Adipose tissue (tissue), 3 donors: ENCODE measurements around the gene CLASRP. TPM values are rescaled to one million over a fixed set of nuclear protein-coding genes. Genes with fewer than 3 reads are reported as not detected.

Source experiments
- H3K27ac ChIP-seq: one replicate; pipeline ENCODE4 v1.5.1; 2013; ENCODE audit warnings: low read depth, low read length
- WGBS, 3 donors: extraction: QIAGEN DNeasy Blood & Tissue Kit; methylation state at CpG; one replicate each; pipeline ENCODE4 v1.1.7; 2013; 5-methylcytosine and 5-hydroxymethylcytosine counted together
- polyA plus RNA-seq, 3 donors: library from polyadenylated mRNA; stranded (reverse); fragments of 200-250 nt; gene quantifications; one replicate each; pipeline ENCODE4 v1.2.3, GENCODE V29; 2013
- donor health status: healthy with polysubstance abuse.
- donor health status: Bipolar disorder and iron deficiency.
- donor health status: healthy.

Gene CLASRP
- polyA plus RNA-seq, 3 donors: 40.2 to 73.4 (median 57.3) TPM

DNA sequence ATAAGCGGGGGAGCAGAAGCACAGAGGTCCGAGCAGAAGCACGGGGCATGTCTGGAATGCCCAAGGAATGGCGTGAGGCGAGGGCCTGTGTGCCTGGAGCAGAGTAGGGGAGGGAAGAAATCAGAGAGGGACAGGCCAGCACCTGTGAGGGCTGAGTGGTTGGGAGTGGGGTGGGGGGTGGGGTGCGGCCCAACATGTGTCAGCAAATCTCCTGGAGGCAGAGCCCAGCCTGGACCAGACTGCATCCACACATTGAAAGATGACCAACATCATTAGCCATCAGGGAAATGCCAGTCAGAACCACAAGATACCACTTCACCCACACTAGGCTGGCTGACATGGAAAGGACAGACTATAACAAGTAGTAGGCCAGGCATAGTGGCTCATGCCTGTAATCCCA lies 11.2 kb downstream of the CLASRP start:
- H3K27ac ChIP-seq: no peak overlapping the region
- WGBS, 3 donors: 88 to 96% (median 92%) methylated on average over 6 of the region's 6 CpGs

DNA sequence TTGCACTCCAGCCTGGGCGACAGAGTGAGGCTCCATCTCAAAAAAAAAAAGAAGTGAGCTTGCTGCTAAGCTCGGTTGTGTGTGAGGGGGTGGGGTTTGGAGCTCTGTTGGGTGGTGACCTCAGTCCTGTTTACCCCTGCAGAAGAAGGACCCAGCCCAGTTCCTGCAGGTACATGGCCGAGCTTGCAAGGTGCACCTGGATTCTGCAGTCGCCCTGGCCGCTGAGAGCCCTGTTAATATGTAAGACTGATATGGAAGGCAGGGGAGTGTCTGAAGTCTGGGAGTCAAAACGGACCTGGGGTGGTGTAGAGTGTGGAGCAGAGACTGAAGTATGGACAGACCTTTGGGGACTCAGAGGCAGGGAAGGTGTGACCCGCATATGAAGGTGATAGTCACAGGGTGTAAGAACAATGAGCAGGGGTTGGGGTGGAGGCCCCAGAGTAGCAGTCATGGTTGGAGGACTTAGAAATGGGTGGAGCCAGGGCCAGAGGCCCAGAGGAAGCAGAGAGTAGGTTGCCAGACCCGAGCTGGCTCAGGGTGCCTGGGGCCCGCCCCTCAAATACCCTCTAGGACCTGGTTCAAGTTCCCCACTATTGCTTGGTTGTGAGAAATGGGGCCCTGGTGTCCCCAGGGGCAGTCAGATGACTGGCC lies 13.2 kb downstream of the CLASRP start:
- WGBS, 3 donors: 57 to 72% (median 70%) methylated on average over 9 of the region's 9 CpGs
- no peak overlapping the region for H3K27ac ChIP-seq

DNA sequence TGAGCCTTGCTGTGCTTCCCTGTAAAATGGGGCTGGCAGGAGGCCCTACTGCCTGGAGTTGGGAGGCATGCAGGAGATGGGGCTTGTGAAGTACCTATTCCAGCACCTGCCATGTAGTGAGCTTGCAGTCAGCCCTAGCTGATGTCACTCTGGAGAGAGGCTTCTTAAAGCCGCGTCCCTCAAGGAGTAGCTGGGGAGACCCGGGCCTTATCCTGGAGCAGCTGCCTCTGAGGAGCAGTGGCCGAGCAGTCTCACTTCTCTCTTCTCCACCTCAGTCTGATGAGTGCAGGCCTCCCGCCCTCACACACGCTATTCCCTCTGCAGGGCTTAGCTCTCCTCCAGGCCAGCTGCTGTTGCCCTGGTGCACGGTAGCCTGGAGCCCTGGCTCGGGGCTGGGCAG lies 18.0 kb downstream of the CLASRP start:
- H3K27ac ChIP-seq: no peak overlapping the region
- WGBS, 3 donors: 87 to 94% (median 93%) methylated on average over 8 of the region's 8 CpGs

DNA sequence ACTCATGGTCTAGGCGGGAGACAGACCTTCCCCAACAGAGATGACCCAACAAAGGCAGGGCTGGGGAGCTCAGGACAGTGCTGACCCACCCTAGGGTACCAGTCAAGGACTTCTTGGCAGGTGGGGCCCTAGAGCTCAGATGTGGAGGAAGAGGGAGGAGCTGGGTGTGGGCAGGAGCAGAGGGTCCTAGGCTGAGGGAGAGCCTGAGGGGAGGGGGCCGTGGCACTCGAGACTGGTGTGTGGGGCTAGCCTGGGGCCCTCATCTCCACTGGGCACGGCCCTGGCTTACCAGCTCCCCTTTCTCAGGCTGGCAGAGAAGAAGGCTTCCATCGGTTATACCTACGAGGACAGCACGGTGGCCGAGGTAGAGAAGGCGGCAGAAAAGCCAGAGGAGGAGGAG lies 18.6 kb downstream of the CLASRP start:
- no peak overlapping the region for H3K27ac ChIP-seq
- 74 to 96% (median 89%) methylated on average over 3 to 9 of the region's 9 CpGs for WGBS, 3 donors

DNA sequence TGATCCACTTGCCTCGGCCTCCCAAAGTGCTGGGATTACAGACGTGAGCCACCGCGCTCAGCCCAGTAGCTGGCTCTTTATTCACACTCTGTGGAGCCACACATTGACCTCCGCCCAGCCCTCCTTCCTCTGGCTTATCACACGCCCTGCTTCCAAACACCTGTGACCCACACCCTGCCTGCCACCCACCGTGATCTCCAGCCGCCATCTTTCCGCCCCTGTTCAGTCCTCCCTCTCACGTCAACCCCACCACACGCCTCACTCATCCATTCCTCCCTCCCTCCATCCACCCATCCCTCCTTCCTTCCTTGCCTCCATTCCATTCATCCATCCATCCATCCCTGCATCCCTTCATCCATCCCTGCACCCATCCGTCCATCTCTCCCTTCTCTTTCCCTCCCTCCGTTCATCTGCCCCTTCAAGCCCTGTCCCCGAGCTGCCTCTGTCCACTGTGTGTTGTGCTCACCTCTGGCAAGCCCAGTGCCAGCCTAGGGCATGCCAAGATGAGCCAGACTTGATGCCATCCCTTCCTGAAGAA lies 19.8 kb downstream of the CLASRP start:
- 79 to 89% (median 86%) methylated on average over 14 of the region's 14 CpGs for WGBS, 3 donors
- H3K27ac ChIP-seq: no peak overlapping the region

DNA sequence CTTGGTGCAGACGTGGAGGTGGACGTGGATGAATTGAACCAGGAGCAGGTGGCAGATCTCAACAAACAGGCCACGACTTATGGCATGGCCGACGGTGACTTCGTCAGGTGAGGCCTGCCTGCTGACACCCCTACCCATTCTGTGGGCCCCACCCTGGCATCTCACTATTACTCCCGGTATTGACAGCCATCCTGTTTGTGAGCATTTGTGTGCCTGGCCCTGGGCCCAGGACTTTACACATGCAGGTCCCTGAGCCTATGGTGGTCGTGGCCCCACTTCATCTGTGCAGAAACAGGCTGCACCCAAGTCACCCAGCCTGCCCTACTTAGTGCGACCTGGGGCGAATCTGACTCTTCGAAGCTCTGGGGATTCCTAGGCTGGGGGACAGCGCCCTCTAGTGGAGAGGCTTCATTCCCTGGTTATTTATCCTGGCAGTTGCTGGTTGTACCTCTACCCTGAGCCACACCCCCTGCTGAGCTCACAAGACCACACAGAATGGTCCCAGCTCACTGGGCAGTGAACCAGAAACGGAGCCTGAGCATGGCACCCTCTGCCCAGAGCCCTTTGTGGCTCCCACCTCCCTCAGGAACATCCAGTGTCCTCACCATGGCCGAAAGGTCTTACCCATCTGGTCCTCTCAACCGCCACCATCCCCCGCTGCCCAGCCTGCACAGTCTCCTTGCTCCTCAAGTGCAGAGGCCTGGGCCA lies 20.6 kb downstream of the CLASRP start:
- WGBS, 3 donors: 49 to 67% (median 63%) methylated on average over 16 of the region's 16 CpGs
- no peak overlapping the region for H3K27ac ChIP-seq

DNA sequence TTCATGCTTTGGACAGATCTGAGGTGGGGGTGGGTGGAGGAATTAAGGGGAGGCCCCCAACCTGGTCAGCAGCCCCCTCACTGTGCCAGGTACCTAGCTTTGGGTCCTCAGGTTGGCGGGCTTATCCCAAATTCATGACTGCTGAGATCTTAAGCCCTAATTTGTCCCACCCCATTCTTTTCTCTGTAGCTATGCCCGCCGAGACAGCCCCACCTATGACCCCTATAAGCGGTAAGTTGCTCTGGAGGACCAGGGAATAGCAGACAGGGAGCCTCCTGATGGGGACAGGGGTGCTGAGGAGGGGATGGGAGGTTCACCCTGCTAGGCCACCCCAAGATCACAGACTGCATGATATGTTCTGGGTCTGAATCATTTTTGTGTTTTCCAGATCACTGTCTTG lies 23.1 kb downstream of the CLASRP start:
- no peak overlapping the region for H3K27ac ChIP-seq

DNA sequence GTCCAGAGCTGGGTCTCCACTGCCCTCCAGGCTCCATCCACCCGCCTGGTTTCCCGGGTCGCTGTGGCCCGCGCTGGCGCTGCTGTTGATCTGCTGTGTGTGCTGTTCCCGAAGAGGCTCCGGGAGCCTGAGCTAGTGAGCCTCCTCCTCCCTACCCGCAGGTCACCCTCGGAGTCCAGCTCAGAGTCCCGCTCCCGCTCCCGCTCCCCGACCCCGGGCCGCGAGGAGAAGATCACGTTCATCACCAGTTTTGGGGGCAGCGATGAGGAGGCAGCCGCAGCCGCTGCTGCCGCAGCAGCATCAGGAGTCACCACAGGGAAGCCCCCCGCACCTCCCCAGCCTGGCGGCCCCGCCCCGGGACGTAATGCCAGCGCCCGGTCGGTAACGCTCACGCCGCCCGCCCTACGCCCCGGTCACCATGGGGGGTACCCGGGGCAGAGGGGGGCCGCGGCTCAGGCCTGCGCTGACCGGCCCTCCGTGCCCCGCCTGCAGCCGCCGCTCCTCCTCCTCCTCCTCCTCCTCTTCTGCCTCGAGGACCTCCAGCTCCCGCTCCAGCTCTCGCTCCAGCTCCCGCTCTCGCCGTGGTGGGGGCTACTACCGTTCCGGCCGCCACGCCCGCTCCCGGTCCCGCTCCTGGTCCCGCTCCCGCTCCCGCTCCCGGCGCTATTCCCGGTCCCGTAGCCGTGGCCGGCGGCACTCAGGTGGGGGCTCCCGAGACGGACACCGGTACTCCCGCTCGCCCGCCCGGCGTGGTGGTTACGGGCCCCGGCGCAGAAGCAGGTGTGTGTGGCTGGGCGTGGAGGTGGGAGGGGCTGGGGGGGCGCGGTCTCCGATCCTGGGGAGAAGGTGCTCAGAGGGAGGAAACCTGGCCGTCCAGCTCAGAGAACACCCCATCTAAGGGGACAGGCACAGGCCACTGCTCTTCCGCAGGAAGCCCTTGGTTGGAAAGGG lies 25.3 kb downstream of the CLASRP start:
- H3K27ac ChIP-seq: no peak overlapping the region
- 96 to 98% (median 97%) methylated on average over 73 to 85 of the region's 85 CpGs for WGBS, 3 donors

More for the DNA sequence above, 23.1 kb downstream of the CLASRP start:
- WGBS, 3 donors: 89 to 95% (median 92%) methylated on average over 4 of the region's 4 CpGs

DNA sequence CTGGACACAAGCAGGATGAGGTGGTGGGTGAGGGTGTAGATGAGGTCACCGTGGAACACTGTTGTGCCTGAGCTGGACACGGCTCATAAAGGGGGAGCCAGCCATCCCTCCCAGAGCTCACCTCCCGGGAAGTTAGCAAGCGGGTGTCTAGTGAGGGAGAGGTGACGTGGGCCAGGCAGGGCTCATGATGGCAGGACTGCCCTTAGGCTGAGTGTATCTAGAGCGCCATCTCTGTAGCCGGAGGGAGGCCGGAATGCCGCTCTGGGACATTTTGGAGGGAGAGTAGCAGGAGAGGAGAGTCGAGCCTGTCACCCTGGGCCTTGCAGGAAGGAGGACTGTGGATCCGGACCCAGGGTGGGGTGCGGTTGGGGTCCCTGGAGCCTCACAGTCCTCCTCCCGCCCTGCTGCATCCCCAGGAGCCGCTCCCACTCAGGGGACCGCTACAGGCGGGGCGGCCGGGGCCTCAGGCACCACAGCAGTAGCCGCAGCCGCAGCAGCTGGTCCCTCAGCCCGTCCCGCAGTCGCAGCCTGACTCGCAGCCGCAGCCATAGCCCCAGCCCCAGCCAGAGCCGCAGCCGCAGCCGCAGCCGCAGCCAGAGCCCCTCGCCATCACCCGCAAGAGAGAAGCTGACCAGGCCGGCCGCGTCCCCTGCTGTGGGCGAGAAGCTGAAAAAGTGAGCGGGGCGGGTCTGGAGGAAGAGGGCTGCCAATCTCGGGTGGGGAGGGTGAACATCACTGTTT lies 28.2 kb downstream of the CLASRP start:
- H3K27ac ChIP-seq: no peak overlapping the region
- WGBS, 3 donors: 92 to 96% (median 94%) methylated on average over 38 of the region's 38 CpGs

DNA sequence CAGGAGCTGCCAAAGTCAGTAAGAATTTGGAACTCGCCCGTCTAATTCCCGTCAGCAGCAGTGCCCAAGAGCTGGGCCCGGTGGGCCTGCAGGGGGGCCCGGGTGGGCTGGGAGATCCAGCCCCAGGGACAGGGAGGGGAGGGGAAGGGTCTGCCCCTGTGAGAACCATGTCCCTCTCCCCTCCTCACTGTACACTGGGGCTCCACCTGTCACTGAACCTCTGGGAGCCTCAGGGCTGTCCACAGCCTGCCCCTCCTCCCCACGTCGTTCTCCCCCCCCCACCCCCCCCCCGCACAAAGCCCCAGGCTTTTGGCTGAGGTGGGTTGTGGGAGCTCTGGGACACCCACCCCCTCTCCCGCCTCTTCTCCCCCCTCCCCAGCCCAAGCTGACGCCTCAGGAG lies 29.2 kb downstream of the CLASRP start:
- WGBS, 3 donors: 82 to 93% (median 89%) methylated on average over 5 to 10 of the region's 10 CpGs
- H3K27ac ChIP-seq: no peak overlapping the region

DNA sequence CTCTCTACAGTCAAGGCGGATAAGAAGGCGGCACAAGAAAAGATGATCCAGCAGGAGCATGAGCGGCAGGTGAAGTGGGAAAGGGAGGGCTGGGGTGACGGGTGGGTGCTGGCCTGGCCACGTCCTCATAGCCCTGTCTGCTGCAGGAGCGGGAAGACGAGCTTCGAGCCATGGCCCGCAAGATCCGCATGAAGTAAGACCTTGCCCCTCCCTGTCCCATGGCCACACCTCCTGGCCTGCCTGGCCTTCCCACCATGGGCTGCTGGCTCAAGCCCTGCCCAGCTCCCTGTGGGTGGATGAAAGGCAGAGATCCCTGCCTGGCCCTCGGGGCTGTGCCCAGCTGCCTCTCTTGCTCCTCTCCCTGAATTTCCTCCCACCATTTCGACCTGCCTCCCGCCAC lies 30.2 kb downstream of the CLASRP start:
- H3K27ac ChIP-seq: no peak overlapping the region
- WGBS, 3 donors: 67 to 86% (median 78%) methylated on average over 13 of the region's 13 CpGs

DNA sequence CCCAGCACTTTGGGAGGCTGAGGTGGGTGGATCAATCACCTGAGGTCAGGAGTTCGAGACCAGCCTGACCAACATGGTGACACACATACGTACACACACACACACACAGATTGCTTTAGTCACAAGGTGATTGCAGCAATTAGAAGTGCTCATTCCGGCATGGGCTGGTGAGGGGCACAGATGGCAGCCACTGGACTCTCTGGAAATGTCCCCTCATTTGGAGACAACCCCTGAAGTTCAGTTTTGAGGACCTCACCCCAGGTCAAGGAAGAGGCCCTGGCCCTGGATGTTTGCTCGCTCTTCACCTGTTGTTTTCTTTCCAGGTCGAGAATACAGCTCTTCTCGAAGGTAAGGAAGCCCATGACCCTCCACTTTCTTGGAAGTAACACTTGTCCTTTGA lies 31.4 kb downstream of the CLASRP start:
- 88 to 91% (median 88%) methylated on average over 6 of the region's 6 CpGs for WGBS, 3 donors
- H3K27ac ChIP-seq: no peak overlapping the region

DNA sequence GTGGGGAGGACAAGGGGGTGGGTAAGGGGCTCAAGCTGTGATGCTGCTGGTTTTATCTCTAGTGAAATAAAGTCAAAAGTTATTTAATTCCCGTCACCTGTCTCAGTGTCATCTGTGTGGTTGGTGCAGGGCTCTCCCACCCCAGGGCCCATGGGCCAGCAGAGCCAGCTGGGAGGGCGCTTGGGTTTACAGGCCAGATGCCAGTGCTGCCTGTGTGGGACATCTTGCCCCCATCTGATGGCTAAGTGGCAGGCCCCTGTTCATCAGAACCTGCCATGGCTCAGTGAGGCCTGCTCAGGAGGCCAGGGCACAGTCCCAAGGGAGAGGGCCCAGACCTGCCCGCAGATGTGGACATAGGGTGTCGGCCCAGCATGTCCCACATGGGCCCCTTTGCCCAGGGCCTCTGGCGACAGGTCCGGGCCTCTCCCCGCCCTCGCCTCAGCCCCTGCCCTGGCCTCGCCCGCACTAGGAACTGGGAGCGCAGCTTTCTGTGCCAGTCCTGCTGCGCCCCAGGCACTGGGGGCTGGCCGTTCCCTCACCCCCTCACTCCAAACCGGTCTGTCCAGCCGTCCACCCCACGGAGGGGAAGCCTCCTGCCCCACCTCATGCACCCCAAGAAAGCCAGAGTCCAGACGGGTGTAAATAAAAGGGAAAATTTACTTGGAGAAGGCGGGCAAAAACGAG lies 32.2 kb downstream of the CLASRP start:
- WGBS, 3 donors: 85 to 93% (median 90%) methylated on average over 18 to 19 of the region's 19 CpGs
- H3K27ac ChIP-seq: no peak overlapping the region

DNA sequence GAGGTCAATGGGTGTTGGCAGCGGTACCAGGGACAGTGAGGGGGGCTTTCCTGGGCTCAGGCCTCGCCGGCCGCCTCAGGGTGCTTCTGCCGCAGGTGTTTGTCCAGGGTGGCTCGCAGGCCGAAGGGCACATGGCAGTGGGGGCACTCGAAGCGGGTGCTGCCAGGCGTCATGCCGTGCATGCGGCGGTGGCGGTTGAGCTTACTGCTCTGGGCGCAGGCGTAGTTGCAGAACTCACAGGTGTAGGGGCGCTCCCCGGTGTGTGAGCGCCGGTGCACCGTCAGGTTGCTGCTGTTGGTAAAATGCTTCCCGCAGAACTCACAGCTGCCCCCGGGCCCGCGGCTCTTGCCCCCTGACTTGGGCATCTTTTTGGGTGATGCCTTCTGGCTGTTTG lies 32.7 kb downstream of the CLASRP start:
- WGBS, 3 donors: 92 to 97% (median 95%) methylated on average over 25 of the region's 25 CpGs
- no peak overlapping the region for H3K27ac ChIP-seq

DNA sequence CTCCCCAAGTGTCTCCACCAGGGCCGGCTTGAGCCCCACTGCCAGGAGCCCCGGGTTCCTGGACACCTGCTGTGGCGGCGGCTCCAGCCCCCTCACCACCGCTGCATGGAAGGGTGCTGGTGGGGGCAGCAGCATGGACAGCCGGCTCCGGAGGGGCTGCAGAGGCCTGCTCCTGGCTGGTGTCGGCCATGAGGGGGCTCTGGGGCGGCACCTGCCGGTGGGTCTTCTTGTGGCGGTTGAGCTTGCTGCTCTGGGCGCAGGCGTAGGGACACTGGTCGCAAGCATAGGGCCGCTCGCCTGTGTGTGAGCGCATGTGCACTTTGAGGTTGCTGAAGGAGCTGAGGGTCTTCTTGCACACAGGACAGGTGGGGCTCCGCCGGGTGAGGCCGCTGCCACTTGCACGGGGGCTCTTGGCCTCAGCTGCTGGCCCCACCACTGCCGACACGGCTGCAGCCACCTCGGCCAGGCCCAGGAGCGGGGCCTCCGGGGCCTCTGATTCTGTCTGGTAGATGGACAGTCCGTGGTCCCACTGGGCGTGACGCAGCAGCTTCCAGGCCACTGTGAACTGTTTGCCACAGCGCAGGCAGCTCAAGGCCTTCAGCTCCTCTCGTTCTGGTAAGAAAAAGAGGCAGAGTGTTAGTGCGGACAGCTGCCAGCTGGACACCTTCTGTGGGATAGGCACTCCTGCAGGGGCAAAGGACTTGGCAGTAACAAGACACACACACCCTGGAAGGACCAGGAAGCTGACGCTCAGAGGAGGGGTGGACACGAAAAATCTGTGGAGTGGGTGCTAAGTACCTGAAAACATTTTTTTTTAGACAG lies 33.3 kb downstream of the CLASRP start:
- no peak overlapping the region for H3K27ac ChIP-seq
- 86 to 88% (median 87%) methylated on average over 33 to 34 of the region's 34 CpGs for WGBS, 3 donors

DNA sequence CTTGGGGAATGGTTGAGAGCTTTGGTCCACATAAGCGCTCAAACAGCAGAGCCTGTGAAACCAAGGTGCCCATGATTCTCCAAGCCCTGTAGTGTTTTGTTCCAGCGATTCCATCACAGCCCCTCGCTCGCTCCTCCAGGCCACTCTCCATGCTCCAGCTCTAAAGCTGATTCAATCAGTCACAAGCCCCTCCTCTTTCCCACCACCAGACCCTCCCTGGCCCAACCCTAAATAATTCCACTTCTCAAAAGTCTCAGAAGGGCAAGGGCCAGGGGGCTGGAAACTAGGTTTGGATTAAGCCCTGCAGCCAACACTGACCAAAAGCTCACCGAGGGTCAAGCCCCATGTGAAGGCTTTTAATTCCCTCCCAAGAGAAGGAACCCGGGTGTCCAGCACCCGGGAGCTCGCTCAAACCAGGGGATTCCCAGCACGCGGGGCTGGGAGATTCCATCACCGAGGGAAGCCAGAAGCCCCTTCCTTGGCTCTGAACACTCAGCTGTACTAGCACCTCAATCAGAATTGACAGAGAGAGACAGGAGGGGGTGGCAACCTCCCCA lies 36.0 kb downstream of the CLASRP start:
- WGBS, 3 donors: 63 to 78% (median 64%) methylated on average over 11 of the region's 11 CpGs
- no peak overlapping the region for H3K27ac ChIP-seq
